Stimulated activated effector memory CD8-positive, alpha-beta T cell treated with anti-CD3 and anti-CD28 coated beads, Interleukin-12 subunit alpha, Interleukin-12 subunit beta, amount 100 ng/mL, for 72 hours (primary cell): ENCODE data around the gene MSANTD4.

Experiments used
- ATAC-seq: fragments of 150-1000 bp; cut with Tn5 transposase; 2 replicates; pipeline ENCODE4 v1.10.0; 2021
- DNase-seq, 2 donors: peaks; one replicate each; pipeline ENCODE4 v3.0.0; 2021 to 2022; ENCODE audit warnings: low spot score in 2 of 2
- H3K27ac Mint-ChIP-seq: one replicate; pipeline ENCODE4 v1.8.0; 2022; ENCODE audit warnings: mild to moderate bottlenecking, mixed read lengths
- H3K36me3 Mint-ChIP-seq: one replicate; pipeline ENCODE4 v1.8.0; 2022; ENCODE audit warnings: mild to moderate bottlenecking, mixed read lengths
- H3K4me1 Mint-ChIP-seq: one replicate; pipeline ENCODE4 v1.8.0; 2022; ENCODE audit warnings: mixed read lengths
- H3K4me3 Mint-ChIP-seq: one replicate; pipeline ENCODE4 v1.8.0; 2022; ENCODE audit warnings: mild to moderate bottlenecking, mixed read lengths
- H3K9me3 Mint-ChIP-seq: one replicate; pipeline ENCODE4 v1.8.0; 2022; ENCODE audit warnings: mixed read lengths

The MSANTD4 gene

DNA sequence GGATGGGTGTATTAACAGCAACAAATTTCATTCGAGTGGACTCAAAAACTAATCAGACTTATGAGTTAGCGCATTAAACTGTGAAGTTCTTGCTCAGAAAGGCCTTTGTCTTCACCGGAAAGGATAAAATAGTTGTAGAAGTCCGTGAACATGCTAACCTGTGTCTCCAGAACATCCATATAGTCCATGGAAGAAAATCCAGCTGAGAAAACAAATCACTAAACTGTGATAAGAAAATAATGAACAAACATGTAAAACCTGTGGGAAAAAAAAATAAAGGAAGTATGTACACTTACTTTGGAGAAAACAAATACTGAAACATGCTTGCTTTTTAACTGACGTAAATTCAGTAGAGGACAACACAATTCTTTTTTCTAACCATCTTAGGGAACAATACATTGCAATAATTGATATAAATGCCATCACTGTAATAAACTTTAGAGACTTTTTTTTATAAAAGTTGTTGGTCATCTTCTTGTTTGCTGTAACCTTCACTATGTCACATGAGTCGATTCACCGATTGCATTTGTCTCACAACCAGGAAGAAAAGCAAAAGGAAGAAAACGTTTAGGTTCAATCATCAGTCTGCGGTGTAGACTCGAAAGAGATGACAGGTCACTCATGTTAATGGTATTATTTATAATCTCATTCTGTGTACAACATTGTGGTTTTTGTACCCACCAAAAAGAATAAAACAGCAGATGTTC, 41.9 kb downstream of the MSANTD4 start:
- DNase-seq = no peak
- peaks cover 4% of the 10 kb centered on the region for H3K9me3 Mint-ChIP-seq
- H3K4me1 Mint-ChIP-seq = no peaks in the 10 kb centered on the region
- no peak overlapping the region for H3K4me3 Mint-ChIP-seq
- H3K36me3 Mint-ChIP-seq = no peaks in the 10 kb centered on the region
- no peak for ATAC-seq
- H3K27ac Mint-ChIP-seq = no peak overlapping the region

DNA sequence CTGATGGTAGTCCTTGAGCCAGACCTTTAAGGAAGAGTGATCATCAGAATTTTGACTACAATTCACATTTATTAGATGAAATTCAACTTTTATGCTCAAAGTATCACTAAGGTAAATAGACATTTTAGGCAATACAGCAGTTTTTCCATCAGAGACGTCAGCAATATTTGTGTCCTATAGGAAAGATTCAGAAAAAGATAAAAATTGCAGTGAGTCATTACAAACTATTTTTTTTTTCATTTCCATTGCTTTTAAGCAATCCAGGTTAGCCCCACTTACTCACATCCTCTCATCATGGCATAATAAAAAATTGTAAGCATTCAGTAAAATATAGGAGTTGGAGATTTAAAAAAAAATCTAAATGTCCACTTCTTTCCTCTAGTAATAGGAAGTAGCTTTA, 46.9 kb downstream of the MSANTD4 start:
- DNase-seq (no peak), ATAC-seq (no peak)
- Mint-ChIP-seq H3K27ac (no peak overlapping the region), H3K4me1 (no peaks in the 10 kb centered on the region), H3K36me3 (no peaks in the 10 kb centered on the region), H3K9me3 (no peaks in the 10 kb centered on the region), H3K4me3 (no peak overlapping the region)

DNA sequence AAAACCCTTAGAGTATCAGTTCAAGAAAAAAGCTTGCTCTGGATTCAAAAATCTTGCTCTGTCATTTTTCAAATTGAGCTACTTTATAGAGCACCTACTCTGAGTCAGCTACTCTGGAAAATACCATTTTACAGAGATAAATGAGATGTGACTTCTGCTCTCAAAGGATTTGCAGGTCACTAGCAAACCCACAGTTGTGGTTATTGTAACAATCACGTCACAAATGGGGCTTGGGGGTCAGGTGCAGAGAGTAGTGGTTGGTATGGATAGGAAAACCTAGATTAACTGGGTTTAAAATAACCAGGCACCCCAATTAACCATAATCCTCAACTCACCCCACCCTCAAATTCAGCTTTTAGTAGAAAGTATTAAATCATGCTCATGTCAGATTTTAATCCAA, 52.3 kb downstream of the MSANTD4 start:
- Mint-ChIP-seq H3K36me3 (no peaks in the 10 kb centered on the region), H3K27ac (no peak overlapping the region), H3K4me1 (no peaks in the 10 kb centered on the region), H3K9me3 (no peaks in the 10 kb centered on the region), H3K4me3 (no peak overlapping the region)
- no peak for ATAC-seq
- no peak for DNase-seq

DNA sequence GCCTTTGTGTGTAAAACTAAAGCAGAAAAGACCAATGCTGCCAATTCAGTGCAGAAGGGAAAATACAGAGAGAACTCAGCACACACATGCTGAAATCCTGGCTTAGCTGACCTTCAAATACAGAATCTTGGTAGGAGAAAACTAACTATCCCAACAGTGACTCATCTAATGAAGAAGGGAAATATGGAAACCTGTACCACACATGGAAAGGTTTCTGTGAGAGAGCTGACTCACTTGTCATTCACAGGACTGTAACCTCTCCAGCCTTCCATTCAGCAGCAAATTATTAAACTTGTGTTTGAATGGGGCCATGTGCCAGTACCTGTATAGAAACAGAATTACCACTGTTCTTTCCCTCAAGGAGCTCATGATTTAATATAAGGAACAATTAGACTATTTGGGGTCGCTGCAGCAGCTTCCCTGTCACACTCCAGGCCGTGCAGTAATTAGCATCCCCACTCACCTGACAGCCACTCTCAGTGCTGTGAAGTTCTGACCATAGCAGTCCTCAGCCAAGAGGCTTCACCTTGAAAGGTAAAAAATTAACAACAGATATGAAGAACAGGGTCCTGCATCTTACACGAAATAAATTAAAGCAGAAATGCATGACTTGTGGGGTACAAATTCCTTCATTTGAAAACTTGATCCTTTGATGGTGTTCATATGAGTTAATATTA, 53.9 kb downstream of the MSANTD4 start:
- no peak for DNase-seq
- no peaks in the 10 kb centered on the region for H3K9me3 Mint-ChIP-seq
- no peaks in the 10 kb centered on the region for H3K4me1 Mint-ChIP-seq
- no peaks in the 10 kb centered on the region for H3K36me3 Mint-ChIP-seq
- no peak overlapping the region for H3K4me3 Mint-ChIP-seq
- no peak for ATAC-seq
- no peak overlapping the region for H3K27ac Mint-ChIP-seq

DNA sequence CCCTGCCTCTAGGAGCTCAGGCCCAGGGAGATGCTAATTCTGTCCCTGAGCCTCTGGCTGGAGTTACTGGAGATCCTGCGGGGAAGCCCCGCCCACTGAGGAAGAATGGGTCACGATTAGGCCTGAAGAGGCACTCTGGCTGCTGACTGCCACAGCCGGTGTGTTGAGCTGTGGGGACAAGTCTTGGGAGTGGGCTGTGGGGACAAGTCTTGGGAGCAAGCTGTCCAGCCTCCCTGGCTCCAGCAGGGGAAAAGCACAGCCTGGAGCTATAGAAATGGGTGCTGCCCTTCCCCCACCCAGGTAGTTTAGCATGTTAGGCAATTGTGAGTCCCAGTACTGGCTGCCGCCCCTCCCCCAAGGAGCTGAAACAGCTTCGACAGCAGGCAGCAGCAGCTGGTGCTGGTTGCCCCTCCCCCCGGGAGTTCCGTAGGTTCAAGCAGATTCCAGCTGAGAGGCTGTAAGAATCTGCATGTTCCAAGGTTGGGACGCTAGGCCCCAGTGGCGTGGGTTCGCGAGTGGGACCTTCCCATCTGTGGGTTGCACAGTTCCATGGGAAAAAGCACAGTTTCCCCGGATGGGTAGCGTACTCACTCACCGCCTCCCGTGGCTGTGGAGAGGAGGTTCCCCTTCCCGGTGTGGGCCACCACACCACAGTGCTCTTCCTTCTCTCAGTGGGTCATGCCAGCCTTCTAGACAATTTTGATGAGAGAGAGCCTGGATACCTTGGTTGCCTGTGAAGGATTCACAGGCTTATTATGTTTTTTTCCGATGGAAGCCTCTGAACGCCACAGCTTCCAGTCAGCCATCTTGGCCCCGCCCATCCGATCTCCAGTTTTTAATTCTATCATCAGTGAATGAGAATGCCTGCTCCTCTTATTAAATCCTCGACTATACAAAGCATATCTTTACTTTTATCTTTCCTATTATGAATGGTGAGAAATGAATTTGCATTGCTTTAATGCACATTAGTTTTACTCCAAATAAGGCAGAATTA, 61.5 kb downstream of the MSANTD4 start:
- no peak overlapping the region for H3K27ac Mint-ChIP-seq
- no peak overlapping the region for H3K4me3 Mint-ChIP-seq
- H3K9me3 Mint-ChIP-seq = peaks cover 9% of the 10 kb centered on the region

More for the DNA sequence above, 61.5 kb downstream of the MSANTD4 start:
- Mint-ChIP-seq H3K4me1 (no peaks in the 10 kb centered on the region), H3K36me3 (no peaks in the 10 kb centered on the region)
- ATAC-seq (no peak), DNase-seq (no peak)
